GM18867 (cell line): ENCODE results near the gene HOXD9.

Experiments used
- ATAC-seq: cut with Tn5 transposase; IDR thresholded peaks from one replicate; pipeline ENCODE4 v1.9.1; 2021; ENCODE audit warnings: mild to moderate bottlenecking, moderate library complexity; ENCODE audit not compliant: unreplicated experiment

Gene HOXD9

GRCh38 chr2:176098366-176099158 lies 24.0 kb upstream of the HOXD9 start:
- no peak for ATAC-seq

GRCh38 chr2:176099159-176099727 lies 23.3 kb upstream of the HOXD9 start:
- ATAC-seq, result no peak

- ATAC-seq, result no peak
Observed at GRCh38 chr2:176099728-176100546, 22.6 kb upstream of the HOXD9 start, which contains the start of gene HOXD12. HOXD12 (plus strand) TSS chr2:176099795; CDS start chr2:176099802, 7 bp downstream.

- no peak for ATAC-seq
Observed at GRCh38 chr2:176100547-176101140, 21.9 kb upstream of the HOXD9 start.

- no peak for ATAC-seq
Observed at GRCh38 chr2:176101216-176101830, 21.2 kb upstream of the HOXD9 start.

GRCh38 chr2:176101842-176102241 lies 20.7 kb upstream of the HOXD9 start:
- no peak for ATAC-seq

- no peak for ATAC-seq
Observed at GRCh38 chr2:176102309-176102866, 20.1 kb upstream of the HOXD9 start.

GRCh38 chr2:176103194-176103593 lies 19.3 kb upstream of the HOXD9 start:
- ATAC-seq, result no peak

- ATAC-seq, result no peak
Observed at GRCh38 chr2:176103742-176104315, 18.7 kb upstream of the HOXD9 start.

GRCh38 chr2:176104316-176105077 lies 18.0 kb upstream of the HOXD9 start:
- no peak for ATAC-seq

GRCh38 chr2:176105078-176105729 lies 17.3 kb upstream of the HOXD9 start:
- ATAC-seq, result no peak

GRCh38 chr2:176105730-176106580 lies 16.6 kb upstream of the HOXD9 start:
- ATAC-seq, result no peak

GRCh38 chr2:176106581-176107539 lies 15.7 kb upstream of the HOXD9 start, which contains the start of gene HOXD11:
HOXD11 (plus strand) TSS chr2:176107280; CDS start chr2:176107356, 76 bp downstream.
- no peak for ATAC-seq

- ATAC-seq, result no peak
Observed at GRCh38 chr2:176107731-176108181, 14.8 kb upstream of the HOXD9 start.

- no peak for ATAC-seq
Observed at GRCh38 chr2:176109192-176109901, 13.2 kb upstream of the HOXD9 start.

GRCh38 chr2:176109946-176110345 lies 12.6 kb upstream of the HOXD9 start:
- no peak for ATAC-seq
